H9 (cell line): ENCODE data around the gene ATF4. TPM values are rescaled to one million over a fixed set of nuclear protein-coding genes. Genes with fewer than 3 reads are reported as not detected.
A peak's percentile ranks its signal among the peaks of the same experiment; 100 is the strongest.

Experiments
- DNase-seq: peaks from one replicate; pipeline ENCODE4 v3.0.0-alpha.2; 2017
- H2AFZ ChIP-seq: one replicate; pipeline ENCODE4 v1.6.1; 2013; ENCODE audit warnings: mild to moderate bottlenecking, low read length, control low read depth, moderate library complexity
- H2AK5ac ChIP-seq: 2 replicates; pipeline ENCODE4 v1.6.1; 2013; ENCODE audit warnings: low read length, control low read depth, mixed read lengths; ENCODE audit not compliant: insufficient read length
- H2BK120ac ChIP-seq: one replicate; pipeline ENCODE4 v1.6.1; 2013; ENCODE audit warnings: low read depth, mild to moderate bottlenecking, low read length, control low read depth, inconsistent platforms; ENCODE audit not compliant: poor library complexity, severe bottlenecking
- H2BK12ac ChIP-seq: 2 replicates; pipeline ENCODE4 v1.6.1; 2013; ENCODE audit warnings: low read length, control low read depth, mixed read lengths, low read depth; ENCODE audit not compliant: insufficient read length
- H2BK15ac ChIP-seq: 2 replicates; pipeline ENCODE4 v1.6.1; 2013; ENCODE audit warnings: low read depth, low read length, control low read depth
- H2BK20ac ChIP-seq: one replicate; pipeline ENCODE4 v1.6.1; 2013; ENCODE audit warnings: low read depth, mild to moderate bottlenecking, low read length, control low read depth, inconsistent platforms; ENCODE audit not compliant: poor library complexity, severe bottlenecking
- H2BK5ac ChIP-seq: 2 replicates; pipeline ENCODE4 v1.6.1; 2013; ENCODE audit warnings: low read length, control low read depth, mixed read lengths; ENCODE audit not compliant: insufficient read length
- H3K14ac ChIP-seq: 2 replicates; pipeline ENCODE4 v1.6.1; 2013; ENCODE audit warnings: low read length, control low read depth; ENCODE audit not compliant: insufficient read depth
- H3K18ac ChIP-seq: 2 replicates; pipeline ENCODE4 v1.6.1; 2013; ENCODE audit warnings: low read depth, mild to moderate bottlenecking, mixed read lengths, low read length, control low read depth; ENCODE audit not compliant: insufficient read length
- H3K23ac ChIP-seq: 2 replicates; pipeline ENCODE4 v1.6.1; 2013; ENCODE audit warnings: low read length, control low read depth, mixed read lengths, low read depth; ENCODE audit not compliant: insufficient read length
- H3K23me2 ChIP-seq: 2 replicates; pipeline ENCODE4 v1.6.1; 2013; ENCODE audit warnings: low read depth, mild to moderate bottlenecking, mixed read lengths, low read length, control low read depth; ENCODE audit not compliant: insufficient read length, poor library complexity, severe bottlenecking
- H3K27ac ChIP-seq: 2 replicates; pipeline ENCODE4 v1.5.1; 2013; ENCODE audit warnings: low read length, control low read depth, mixed read lengths, low read depth; ENCODE audit not compliant: insufficient read length
- H3K27me3 ChIP-seq: 2 replicates; pipeline ENCODE4 v1.6.1; 2013; ENCODE audit warnings: low read length, control low read depth, inconsistent platforms; ENCODE audit not compliant: insufficient read depth
- H3K4ac ChIP-seq: 2 replicates; pipeline ENCODE4 v1.6.1; 2013; ENCODE audit warnings: low read depth, mild to moderate bottlenecking, control low read depth, inconsistent platforms, low read length, moderate library complexity
- H3K4me1 ChIP-seq: 2 replicates; pipeline ENCODE4 v1.6.1; 2013; ENCODE audit warnings: low read length, control low read depth, inconsistent platforms; ENCODE audit not compliant: insufficient read depth
- H3K4me2 ChIP-seq: 2 replicates; pipeline ENCODE4 v1.6.1; 2013; ENCODE audit warnings: low read length, control low read depth, mixed read lengths; ENCODE audit not compliant: insufficient read length, insufficient read depth
- H3K56ac ChIP-seq: 2 replicates; pipeline ENCODE4 v1.6.1; 2013; ENCODE audit warnings: low read depth, mild to moderate bottlenecking, mixed read lengths, low read length, control low read depth; ENCODE audit not compliant: insufficient read length
- H3K79me1 ChIP-seq: 2 replicates; pipeline ENCODE4 v1.6.1; 2013; ENCODE audit warnings: low read depth, mild to moderate bottlenecking, moderate library complexity, low read length, control low read depth, inconsistent platforms; ENCODE audit not compliant: insufficient read depth, poor library complexity, severe bottlenecking
- H3K79me2 ChIP-seq: 2 replicates; pipeline ENCODE4 v1.6.1; 2013; ENCODE audit warnings: low read length, control low read depth, inconsistent platforms; ENCODE audit not compliant: insufficient read depth
- H3K9ac ChIP-seq: 2 replicates; pipeline ENCODE4 v1.6.1; 2013; ENCODE audit warnings: low read length, control low read depth, mixed read lengths; ENCODE audit not compliant: insufficient read length; ENCODE audit errors: extremely low read depth
- H3K9me3 ChIP-seq: one replicate; pipeline ENCODE4 v1.6.1; 2013; ENCODE audit warnings: low read depth, low read length, inconsistent platforms; ENCODE audit not compliant: control insufficient read depth
- H3T11ph ChIP-seq: one replicate; pipeline ENCODE4 v1.6.1; 2013; ENCODE audit warnings: mild to moderate bottlenecking, low read length, control low read depth, inconsistent platforms
- H4K20me1 ChIP-seq: one replicate; pipeline ENCODE4 v1.6.1; 2013; ENCODE audit not compliant: control insufficient read depth, insufficient read length, insufficient read depth
- H4K5ac ChIP-seq: 2 replicates; pipeline ENCODE4 v1.6.1; 2013; ENCODE audit warnings: low read depth, mild to moderate bottlenecking, mixed read lengths, low read length, control low read depth; ENCODE audit not compliant: insufficient read length
- H4K8ac ChIP-seq: replicated peaks from 2 replicates; pipeline ENCODE4 v1.6.1; 2013; ENCODE audit warnings: low read length, control low read depth, mixed read lengths, low read depth; ENCODE audit not compliant: insufficient read length
- H4K91ac ChIP-seq: 2 replicates; pipeline ENCODE4 v1.6.1; 2013; ENCODE audit warnings: low read depth, mild to moderate bottlenecking, moderate library complexity, mixed read lengths, low read length, control low read depth; ENCODE audit not compliant: insufficient read length
- H3K27ac Mint-ChIP-seq, 3 experiments: 2 replicates in 2 of 3; 3 replicates in 1 of 3; pipeline ENCODE4 v1.8.0; 2020 to 2021; ENCODE audit warnings: mixed read lengths in 3 of 3, mild to moderate bottlenecking in 1 of 3, moderate library complexity in 1 of 3
- H3K27me3 Mint-ChIP-seq: 2 replicates; pipeline ENCODE4 v1.8.0; 2021; ENCODE audit warnings: low read depth, mild to moderate bottlenecking, moderate library complexity, mixed read lengths
- H3K36me3 Mint-ChIP-seq, 3 experiments: 2 replicates in 2 of 3; 3 replicates in 1 of 3; pipeline ENCODE4 v1.8.0; 2020 to 2021; ENCODE audit warnings: low read depth in 3 of 3, mixed read lengths in 3 of 3; ENCODE audit not compliant: insufficient read depth in 1 of 3
- H3K4me1 Mint-ChIP-seq, 2 experiments: 2 replicates each; pipeline ENCODE4 v1.8.0; 2020; ENCODE audit warnings: mixed read lengths in 2 of 2
- H3K4me3 Mint-ChIP-seq, 2 experiments: 2 replicates in 1 of 2; 3 replicates in 1 of 2; pipeline ENCODE4 v1.8.0; 2020 to 2021; ENCODE audit warnings: mild to moderate bottlenecking in 2 of 2, mixed read lengths in 2 of 2, moderate library complexity in 1 of 2
- H3K9me3 Mint-ChIP-seq, 2 experiments: 2 replicates in 1 of 2; 3 replicates in 1 of 2; pipeline ENCODE4 v1.8.0; 2020; ENCODE audit warnings: mild to moderate bottlenecking in 2 of 2, mixed read lengths in 2 of 2, moderate library complexity in 1 of 2
- CTCF ChIP-seq: fragments of 200-600 bp; sonication (generic); conservative IDR thresholded peaks from 3 replicates; pipeline ENCODE4 v1.8.0; 2021; ENCODE audit warnings: antibody characterized with exemption, mild to moderate bottlenecking
- WGBS: extraction: QIAGEN DNeasy Blood & Tissue Kit; methylation state at CpG from one replicate; pipeline ENCODE4 v1.1.7; 2013; ENCODE audit warnings: missing lambda C conversion rate, low lambda C conversion rate, mixed read lengths; ENCODE audit not compliant: insufficient read length; ENCODE audit errors: extremely low coverage; 5-methylcytosine and 5-hydroxymethylcytosine counted together
- total RNA-seq: library from RNA; stranded (reverse); gene quantifications from 2 replicates; pipeline ENCODE4 v1.2.1, GENCODE V29; 2021

ATF4 gene
- total RNA-seq, 1 experiment from 2014 or later = 455 TPM

DNA sequence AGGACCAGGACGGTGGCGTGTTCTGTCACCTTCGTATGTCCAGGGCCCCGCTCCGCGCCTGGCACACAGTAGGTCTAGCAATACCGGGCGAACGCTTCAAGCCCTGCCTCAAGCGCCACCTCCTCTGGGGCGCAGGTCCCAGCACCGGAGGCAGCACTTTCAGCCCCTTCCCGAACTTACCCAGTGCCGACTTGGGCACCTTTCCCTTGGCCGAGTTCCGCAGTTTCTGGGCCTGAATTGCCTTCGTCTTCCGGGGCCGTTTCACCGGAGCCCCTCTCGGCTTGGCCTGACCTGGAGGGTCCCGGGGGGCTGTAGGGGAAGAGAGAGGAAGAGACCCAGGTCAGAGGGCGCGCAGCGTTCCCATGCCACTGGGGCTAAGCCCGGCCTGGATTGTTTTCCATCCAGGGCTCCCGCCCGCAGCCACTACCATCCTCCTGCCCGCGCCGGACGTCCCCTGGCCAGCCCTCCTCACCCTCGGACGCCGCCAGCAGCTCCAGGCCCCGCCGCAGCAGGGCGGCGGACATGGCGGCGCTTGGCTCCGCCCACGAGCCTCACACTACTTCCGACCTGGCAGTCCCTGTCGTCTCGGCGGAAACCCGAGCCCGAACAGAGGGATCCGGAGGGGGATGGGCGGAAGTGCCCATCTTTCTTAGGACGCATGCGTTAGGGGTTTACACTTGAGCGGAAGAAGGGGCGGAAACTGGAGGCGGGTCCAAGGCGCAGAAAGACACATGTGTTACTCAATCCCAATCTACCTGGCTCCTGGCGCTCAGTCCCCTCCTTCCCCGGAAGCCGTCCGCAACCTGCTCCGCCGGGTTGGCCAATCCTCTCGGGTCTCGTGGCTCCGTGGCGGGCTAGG is 12.1 kb downstream of the ATF4 start, which contains the start of gene RPS19BP1:
Gene RPS19BP1, minus strand, starts transcription at position 534 of the 859 bp plus-strand sequence. Its CDS starts 10 bp downstream, at position 524.
- peak within 1 kb of the TSS; percentile 65 for H3K4me2 ChIP-seq
- H2AFZ ChIP-seq = no peak within 1 kb of the TSS
- no peak within 1 kb of the TSS for H3T11ph ChIP-seq
- H4K91ac ChIP-seq = no peak within 1 kb of the TSS
- peak within 1 kb of the TSS; percentile 46 for H3K9ac ChIP-seq
- peaks cover 6% of the 10 kb centered on the region for H3K23me2 ChIP-seq
- H2AK5ac ChIP-seq = no peak within 1 kb of the TSS
- peaks cover 3% of the 10 kb centered on the region; the same call in 1 of the 2 replicates for H3K4me1 ChIP-seq
- H3K4ac ChIP-seq = no peak within 1 kb of the TSS
- H3K18ac ChIP-seq = no peak within 1 kb of the TSS
- H3K56ac ChIP-seq = no peak within 1 kb of the TSS
- H3K14ac ChIP-seq = peak within 1 kb of the TSS; percentile 85
- no peaks in the 10 kb centered on the region for H3K27me3 ChIP-seq
- WGBS = no CpG with 5 or more reads among the region's 67 CpGs
- no peak for TF ChIP-seq CTCF
- H3K79me2 ChIP-seq = peaks cover 2% of the 10 kb centered on the region; the same call in 1 of the 2 replicates
- H4K8ac ChIP-seq = no peak within 1 kb of the TSS
- no peak within 1 kb of the TSS for H3K23ac ChIP-seq
- H3K79me1 ChIP-seq = no peaks in the 10 kb centered on the region
- H3K36me3 Mint-ChIP-seq = peaks cover 6 to 34% (median 33%) of the 10 kb centered on the region in 3 experiments
- no peaks in the 10 kb centered on the region; the same call in 1 of the 2 replicates for H3K27me3 Mint-ChIP-seq
- H3K4me3 Mint-ChIP-seq = peak within 1 kb of the TSS; percentile 90
- H4K20me1 ChIP-seq = no peaks in the 10 kb centered on the region
- no peak within 1 kb of the TSS for H2BK12ac ChIP-seq
- no peak within 1 kb of the TSS for H2BK20ac ChIP-seq
- H3K27ac ChIP-seq = no peak within 1 kb of the TSS
- peaks cover 43 to 60% of the 10 kb centered on the region in 2 experiments for H3K4me1 Mint-ChIP-seq
- H3K9me3 ChIP-seq = no peaks in the 10 kb centered on the region
- no peak within 1 kb of the TSS for H2BK5ac ChIP-seq
- H3K27ac Mint-ChIP-seq = peak within 1 kb of the TSS; percentile 62 to 92 (median 88); a peak in 5 of 7 replicates
- H2BK120ac ChIP-seq = no peak within 1 kb of the TSS
- peak; percentile 100 for DNase-seq
- no peaks in the 10 kb centered on the region; a peak in 1 of 5 replicates for H3K9me3 Mint-ChIP-seq
- H4K5ac ChIP-seq = no peak within 1 kb of the TSS
- H2BK15ac ChIP-seq = no peak within 1 kb of the TSS
